Measurements from ENCODE around the gene UBR2. TPM values are rescaled to one million over a fixed set of nuclear protein-coding genes. Genes with fewer than 3 reads are reported as not detected.
"Not testable (repeated sequence)": the region's sequence is repeated elsewhere in the genome, so short reads cannot be mapped to it uniquely, and the experiment has no call there.

Gene UBR2
- total RNA-seq, 1 donor from 2014 or later = 21.6 TPM

GRCh38 chr6:42562788-42563405 is 932 bp upstream of the UBR2 start:
- Mint-ChIP-seq H3K36me3 (ENCODE audit: low read depth, unreplicated experiment) (peaks cover 4% of the 10 kb centered on the region), H3K4me3 (ENCODE audit: unreplicated experiment) (no peak overlapping the region), H3K9me3 (ENCODE audit: unreplicated experiment) (no peaks in the 10 kb centered on the region), H3K27ac (ENCODE audit: unreplicated experiment) (no peak overlapping the region), H3K27me3 (ENCODE audit: unreplicated experiment) (no peaks in the 10 kb centered on the region), H3K4me1 (ENCODE audit: unreplicated experiment) (peaks cover 16% of the 10 kb centered on the region)
- TF ChIP-seq CTCF (IDR thresholded peaks at IDR 0.05; ENCODE audit: unreplicated experiment) = no peak
- no peak for DNase-seq (ENCODE audit: low spot score)

- DNase-seq (ENCODE audit: low spot score) = no peak
- Mint-ChIP-seq H3K9me3 (ENCODE audit: unreplicated experiment) (no peaks in the 10 kb centered on the region), H3K27me3 (ENCODE audit: unreplicated experiment) (no peaks in the 10 kb centered on the region), H3K4me3 (ENCODE audit: unreplicated experiment) (peak overlapping the region; percentile 99), H3K4me1 (ENCODE audit: unreplicated experiment) (peaks cover 16% of the 10 kb centered on the region), H3K36me3 (ENCODE audit: low read depth, unreplicated experiment) (peaks cover 4% of the 10 kb centered on the region), H3K27ac (ENCODE audit: unreplicated experiment) (peak overlapping the region; percentile 94)
- no peak for TF ChIP-seq CTCF (IDR thresholded peaks at IDR 0.05; ENCODE audit: unreplicated experiment)
These were observed 637 bp downstream of the UBR2 start for GRCh38 chr6:42564506-42564825.

- Mint-ChIP-seq H3K36me3 (ENCODE audit: low read depth, unreplicated experiment) (peaks cover 4% of the 10 kb centered on the region), H3K4me1 (ENCODE audit: unreplicated experiment) (peaks cover 16% of the 10 kb centered on the region), H3K9me3 (ENCODE audit: unreplicated experiment) (no peaks in the 10 kb centered on the region), H3K4me3 (ENCODE audit: unreplicated experiment) (peak overlapping the region; percentile 52), H3K27ac (ENCODE audit: unreplicated experiment) (no peak overlapping the region), H3K27me3 (ENCODE audit: unreplicated experiment) (no peaks in the 10 kb centered on the region)
- no peak for TF ChIP-seq CTCF (IDR thresholded peaks at IDR 0.05; ENCODE audit: unreplicated experiment)
- no peak for DNase-seq (ENCODE audit: low spot score)
These were observed 2.2 kb downstream of the UBR2 start for GRCh38 chr6:42565823-42566613.

GRCh38 chr6:42566614-42567208 is 2.9 kb downstream of the UBR2 start:
- H3K27me3 Mint-ChIP-seq (ENCODE audit: unreplicated experiment) = no peaks in the 10 kb centered on the region
- no peak for DNase-seq (ENCODE audit: low spot score)
- TF ChIP-seq CTCF (IDR thresholded peaks at IDR 0.05; ENCODE audit: unreplicated experiment) = no peak
- H3K27ac Mint-ChIP-seq (ENCODE audit: unreplicated experiment) = no peak overlapping the region
- peaks cover 16% of the 10 kb centered on the region for H3K4me1 Mint-ChIP-seq (ENCODE audit: unreplicated experiment)
- H3K9me3 Mint-ChIP-seq (ENCODE audit: unreplicated experiment) = no peaks in the 10 kb centered on the region
- peaks cover 4% of the 10 kb centered on the region for H3K36me3 Mint-ChIP-seq (ENCODE audit: low read depth, unreplicated experiment)
- no peak overlapping the region for H3K4me3 Mint-ChIP-seq (ENCODE audit: unreplicated experiment)

- not testable (repeated sequence) for H3K9me3 Mint-ChIP-seq (ENCODE audit: unreplicated experiment); H3K36me3 Mint-ChIP-seq (ENCODE audit: low read depth, unreplicated experiment); H3K27ac Mint-ChIP-seq (ENCODE audit: unreplicated experiment); DNase-seq (ENCODE audit: low spot score); H3K27me3 Mint-ChIP-seq (ENCODE audit: unreplicated experiment); H3K4me3 Mint-ChIP-seq (ENCODE audit: unreplicated experiment)
- H3K4me1 Mint-ChIP-seq (ENCODE audit: unreplicated experiment) = peaks cover 16% of the 10 kb centered on the region
These were observed 3.4 kb downstream of the UBR2 start for GRCh38 chr6:42567237-42567636.

Data from endothelial cell (in vitro differentiated cells).